ENCODE measurements around the gene WNT2. TPM values are rescaled to one million over a fixed set of nuclear protein-coding genes. Genes with fewer than 3 reads are reported as not detected.

WNT2 gene
- total RNA-seq, 6 experiments from 2014 or later, result 0.46 to 0.93 (median 0.57) TPM

GRCh38 chr7:117243390-117243789 lies 79.5 kb downstream of the WNT2 start:
- ATAC-seq, result no peak
- intact Hi-C loops (cut with DNase I), result no loop called here
- H3K4me3 ChIP-seq, result no peak overlapping the region

DNA sequence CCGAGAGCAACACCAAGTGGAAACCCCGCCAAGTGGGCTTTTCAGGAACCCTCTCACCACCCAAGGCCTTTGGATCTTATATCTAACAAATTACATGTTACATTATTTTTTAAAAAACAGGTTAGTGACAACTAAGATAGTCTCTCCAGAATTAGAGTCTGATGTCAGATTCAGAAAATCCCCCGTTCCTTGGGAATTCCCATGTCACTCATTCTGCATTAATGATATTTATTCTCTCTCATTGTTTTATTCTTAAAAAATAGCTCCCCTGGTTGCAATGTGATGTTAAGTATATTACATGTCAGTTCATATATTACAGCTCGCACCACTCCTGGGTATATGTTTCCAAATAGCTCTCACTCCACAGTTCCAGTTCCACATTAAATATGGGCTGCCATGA lies 81.8 kb downstream of the WNT2 start:
- H3K27ac ChIP-seq, result no peak overlapping the region
- no peaks in the 10 kb centered on the region for H3K36me3 ChIP-seq
- intact Hi-C loops (cut with DNase I), result no loop called here
- no peaks in the 10 kb centered on the region for H3K9me3 ChIP-seq
- 67% methylated on average over 3 of the region's 4 CpGs for WGBS (ENCODE audit: insufficient coverage, low coverage, low lambda C conversion rate, missing lambda C conversion rate)
- DNase-seq (no peak), ATAC-seq (no peak)
- no peaks in the 10 kb centered on the region for H3K27me3 ChIP-seq
- no peaks in the 10 kb centered on the region for H3K4me1 ChIP-seq
- no peak overlapping the region for H3K4me3 ChIP-seq
- TF ChIP-seq, protein P1, sequence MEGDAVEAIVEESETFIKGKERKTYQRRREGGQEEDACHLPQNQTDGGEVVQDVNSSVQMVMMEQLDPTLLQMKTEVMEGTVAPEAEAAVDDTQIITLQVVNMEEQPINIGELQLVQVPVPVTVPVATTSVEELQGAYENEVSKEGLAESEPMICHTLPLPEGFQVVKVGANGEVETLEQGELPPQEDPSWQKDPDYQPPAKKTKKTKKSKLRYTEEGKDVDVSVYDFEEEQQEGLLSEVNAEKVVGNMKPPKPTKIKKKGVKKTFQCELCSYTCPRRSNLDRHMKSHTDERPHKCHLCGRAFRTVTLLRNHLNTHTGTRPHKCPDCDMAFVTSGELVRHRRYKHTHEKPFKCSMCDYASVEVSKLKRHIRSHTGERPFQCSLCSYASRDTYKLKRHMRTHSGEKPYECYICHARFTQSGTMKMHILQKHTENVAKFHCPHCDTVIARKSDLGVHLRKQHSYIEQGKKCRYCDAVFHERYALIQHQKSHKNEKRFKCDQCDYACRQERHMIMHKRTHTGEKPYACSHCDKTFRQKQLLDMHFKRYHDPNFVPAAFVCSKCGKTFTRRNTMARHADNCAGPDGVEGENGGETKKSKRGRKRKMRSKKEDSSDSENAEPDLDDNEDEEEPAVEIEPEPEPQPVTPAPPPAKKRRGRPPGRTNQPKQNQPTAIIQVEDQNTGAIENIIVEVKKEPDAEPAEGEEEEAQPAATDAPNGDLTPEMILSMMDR (IDR thresholded peaks at IDR 0.05), result no peak
- TF ChIP-seq POLR2A (IDR thresholded peaks at IDR 0.05), result no peak

More at GRCh38 chr7:117243390-117243789, 79.5 kb downstream of the WNT2 start:
- Histone ChIP-seq H3K4me1 (no peaks in the 10 kb centered on the region), H3K36me3 (no peaks in the 10 kb centered on the region), H3K9me3 (no peaks in the 10 kb centered on the region), H3K27me3 (no peaks in the 10 kb centered on the region), H3K27ac (no peak overlapping the region)
- no peak for DNase-seq
- WGBS (ENCODE audit: insufficient coverage, low coverage, low lambda C conversion rate, missing lambda C conversion rate), result 43% methylated on average over 3 of the region's 3 CpGs
- TF ChIP-seq, protein P1 (IDR thresholded peaks at IDR 0.05), result no peak

DNA sequence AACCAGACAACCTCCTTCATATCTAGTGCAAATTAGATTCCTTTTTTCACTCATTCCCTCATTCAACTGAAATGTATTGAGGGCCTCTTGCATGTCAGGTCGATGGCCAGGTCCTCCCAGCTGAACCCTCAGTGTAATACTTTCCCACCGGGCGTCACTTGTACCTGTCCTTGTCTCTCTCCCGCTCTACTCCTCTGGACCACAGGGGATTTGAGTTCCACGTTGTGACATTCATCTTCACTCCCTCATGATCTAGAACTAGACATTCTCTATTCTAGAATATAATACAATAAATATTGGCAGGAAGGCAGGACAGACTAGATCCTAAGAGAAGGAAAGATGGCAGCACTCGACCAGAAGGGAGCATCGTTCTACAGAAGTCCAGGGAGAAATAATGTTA lies 83.9 kb downstream of the WNT2 start:
- no peaks in the 10 kb centered on the region for H3K9me3 ChIP-seq
- intact Hi-C loops (cut with DNase I), result no loop called here
- DNase-seq (no peak), ATAC-seq (no peak)
- 62% methylated on average over 6 of the region's 7 CpGs for WGBS (ENCODE audit: insufficient coverage, low coverage, low lambda C conversion rate, missing lambda C conversion rate)
- no peaks in the 10 kb centered on the region for H3K27me3 ChIP-seq
- no peak overlapping the region for H3K4me3 ChIP-seq
- H3K27ac ChIP-seq, result no peak overlapping the region
- TF ChIP-seq, protein P1 (IDR thresholded peaks at IDR 0.05), result no peak
- no peak for TF ChIP-seq POLR2A (IDR thresholded peaks at IDR 0.05)
- no peaks in the 10 kb centered on the region for H3K4me1 ChIP-seq
- no peaks in the 10 kb centered on the region for H3K36me3 ChIP-seq

DNA sequence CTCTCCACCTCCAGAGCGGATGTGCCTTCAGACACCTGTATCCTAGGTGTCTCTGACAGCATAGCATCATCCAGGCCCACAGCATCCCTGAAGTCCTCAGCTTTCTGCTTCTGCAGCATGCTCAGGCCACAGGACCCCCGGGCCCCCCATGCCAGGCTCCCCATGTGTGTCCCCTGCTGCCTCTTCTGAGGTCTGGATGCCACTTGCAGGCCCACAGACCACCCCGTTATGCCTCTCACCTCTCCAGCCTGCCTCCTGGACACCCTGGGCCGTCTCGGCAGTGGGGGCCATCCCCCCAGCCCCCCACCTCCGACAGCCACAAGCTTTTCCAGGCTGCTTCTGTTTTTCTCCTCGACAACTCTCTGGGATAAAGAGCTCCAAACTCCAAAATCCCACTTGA lies 84.4 kb downstream of the WNT2 start:
- intact Hi-C loops (cut with DNase I), result no loop called here

More for the DNA sequence above, 84.4 kb downstream of the WNT2 start:
- H3K9me3 ChIP-seq, result no peaks in the 10 kb centered on the region
- no peak for TF ChIP-seq POLR2A (IDR thresholded peaks at IDR 0.05)
- TF ChIP-seq, protein P1 (IDR thresholded peaks at IDR 0.05), result no peak
- no peak overlapping the region for H3K27ac ChIP-seq
- no peaks in the 10 kb centered on the region for H3K4me1 ChIP-seq
- no peak overlapping the region for H3K4me3 ChIP-seq
- no peak for DNase-seq
- no peaks in the 10 kb centered on the region for H3K36me3 ChIP-seq
- H3K27me3 ChIP-seq, result no peaks in the 10 kb centered on the region
- WGBS (ENCODE audit: insufficient coverage, low coverage, low lambda C conversion rate, missing lambda C conversion rate), result 52% methylated on average over 4 of the region's 7 CpGs
- no peak for ATAC-seq
